Skin of body (tissue), 2 donors: ENCODE data around the gene RNU7-1. TPM values are rescaled to one million over a fixed set of nuclear protein-coding genes. Genes with fewer than 3 reads are reported as not detected.
A peak's percentile ranks its signal among the peaks of the same experiment; 100 is the strongest.
"Not testable (repeated sequence)": the region's sequence is repeated elsewhere in the genome, so short reads cannot be mapped to it uniquely, and the experiment has no call there.

ENCODE experiments used
- DNase-seq: peaks from one replicate; lab custom pipeline; 2025; lab: John Stamatoyannopoulos, UW
- total RNA-seq: library from RNA; depleted of rRNA; stranded (reverse); fragments of >200 nt; gene quantifications from one replicate; pipeline ENCODE4 v1.2.3, GENCODE V29; 2014

The RNU7-1 gene
- total RNA-seq: not detected

DNA sequence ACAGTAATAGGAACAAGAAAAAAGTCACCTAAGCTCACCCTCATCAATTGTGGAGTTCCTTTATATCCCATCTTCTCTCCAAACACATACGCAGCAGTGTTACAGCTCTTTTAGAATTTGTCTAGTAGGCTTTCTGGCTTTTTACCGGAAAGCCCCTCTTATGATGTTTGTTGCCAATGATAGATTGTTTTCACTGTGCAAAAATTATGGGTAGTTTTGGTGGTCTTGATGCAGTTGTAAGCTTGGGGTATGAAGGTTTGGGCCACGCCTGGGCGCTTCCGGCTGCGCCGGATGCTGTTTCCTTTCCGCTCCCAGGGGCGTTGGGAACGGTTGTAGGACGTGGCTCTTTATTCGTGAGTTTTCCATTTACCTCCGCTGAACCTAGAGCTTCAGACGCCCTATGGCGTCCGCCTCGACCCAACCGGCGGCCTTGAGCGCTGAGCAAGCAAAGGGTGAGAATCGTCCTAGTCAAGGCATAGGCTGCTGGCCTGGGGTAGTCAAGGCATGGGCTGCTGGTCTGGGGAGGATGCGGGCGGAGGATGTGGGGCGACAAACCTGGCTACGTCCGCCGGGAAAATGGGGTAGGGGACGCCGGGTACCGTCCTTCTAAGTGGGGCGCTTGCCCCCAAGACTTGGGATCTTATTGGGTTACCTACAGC is at the start of gene RNU7-1, which contains the start of gene C12orf57:
Gene RNU7-1 (plus strand): TSS at position 95 of the 659 bp plus-strand sequence.
Gene C12orf57 (plus strand): TSS at position 301 of the 659 bp plus-strand sequence. CDS start 100 bp downstream, at position 401.
- peak; percentile 98 for DNase-seq

DNA sequence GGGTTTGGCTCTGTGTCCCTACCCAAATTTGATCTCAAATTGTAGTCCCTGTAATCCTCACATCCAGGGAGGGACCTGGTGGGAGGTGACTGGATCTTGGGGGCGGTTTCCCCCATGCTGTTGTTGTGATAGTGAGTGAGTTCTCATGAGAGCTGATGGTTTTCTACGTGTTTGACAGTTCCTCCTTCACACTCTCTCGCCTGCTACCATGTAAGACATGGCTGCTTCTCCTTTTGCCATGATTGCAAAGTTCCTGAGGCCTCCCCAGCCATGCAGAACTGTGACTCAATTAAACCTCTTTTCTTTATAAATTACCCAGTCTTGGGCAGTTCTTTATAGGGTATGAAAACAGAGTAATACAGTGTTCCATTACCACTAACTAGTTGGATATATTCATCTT is 49.3 kb upstream of the RNU7-1 start:
- DNase-seq: no peak

DNA sequence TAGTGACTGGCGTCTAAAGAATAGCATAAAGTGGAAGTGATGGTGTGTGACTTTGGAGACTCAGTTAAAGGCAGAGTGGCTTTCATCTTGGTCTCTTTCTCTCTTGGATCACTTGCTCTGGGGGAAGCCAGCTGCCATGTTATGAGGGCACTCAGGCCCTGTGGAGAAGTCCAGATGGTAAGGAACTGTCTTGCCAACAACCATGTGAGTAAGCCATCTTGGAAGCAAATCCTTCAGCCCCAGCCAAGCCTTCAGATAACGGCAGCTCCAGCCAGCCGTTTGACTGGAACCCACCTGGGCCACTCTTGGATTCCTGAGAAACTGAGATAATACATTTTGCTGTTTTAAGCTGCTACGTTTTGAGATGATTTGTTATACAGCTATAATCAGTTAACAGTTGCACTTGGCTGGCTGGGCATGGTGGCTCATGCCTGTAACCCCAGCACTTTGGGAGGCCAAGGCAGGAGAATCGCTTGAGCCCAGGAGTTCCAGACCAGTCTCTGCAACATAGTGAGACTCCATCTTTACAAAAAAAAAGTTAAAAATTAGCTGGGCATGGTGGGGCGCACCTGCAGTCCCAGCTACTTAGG is 46.7 kb upstream of the RNU7-1 start:
- no peak for DNase-seq

DNA sequence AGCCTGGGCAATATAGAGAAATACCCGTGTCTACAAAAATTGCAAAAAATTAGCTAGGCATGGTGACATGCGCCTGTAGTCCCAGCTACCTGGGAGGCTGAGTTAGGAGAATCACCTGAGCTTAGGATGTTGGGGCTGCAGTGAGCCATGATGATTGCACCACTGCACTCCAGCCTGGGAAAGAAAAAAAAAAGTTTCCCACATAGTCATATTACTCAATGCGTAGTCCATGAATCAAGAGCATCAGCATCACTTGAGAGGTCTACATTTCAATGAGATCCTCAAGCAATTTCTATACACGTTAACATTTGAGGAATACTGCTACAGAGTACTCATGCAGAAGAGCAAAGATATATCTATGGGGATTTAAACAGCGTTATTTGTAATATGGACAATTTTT is 44.2 kb upstream of the RNU7-1 start:
- DNase-seq: no peak

DNA sequence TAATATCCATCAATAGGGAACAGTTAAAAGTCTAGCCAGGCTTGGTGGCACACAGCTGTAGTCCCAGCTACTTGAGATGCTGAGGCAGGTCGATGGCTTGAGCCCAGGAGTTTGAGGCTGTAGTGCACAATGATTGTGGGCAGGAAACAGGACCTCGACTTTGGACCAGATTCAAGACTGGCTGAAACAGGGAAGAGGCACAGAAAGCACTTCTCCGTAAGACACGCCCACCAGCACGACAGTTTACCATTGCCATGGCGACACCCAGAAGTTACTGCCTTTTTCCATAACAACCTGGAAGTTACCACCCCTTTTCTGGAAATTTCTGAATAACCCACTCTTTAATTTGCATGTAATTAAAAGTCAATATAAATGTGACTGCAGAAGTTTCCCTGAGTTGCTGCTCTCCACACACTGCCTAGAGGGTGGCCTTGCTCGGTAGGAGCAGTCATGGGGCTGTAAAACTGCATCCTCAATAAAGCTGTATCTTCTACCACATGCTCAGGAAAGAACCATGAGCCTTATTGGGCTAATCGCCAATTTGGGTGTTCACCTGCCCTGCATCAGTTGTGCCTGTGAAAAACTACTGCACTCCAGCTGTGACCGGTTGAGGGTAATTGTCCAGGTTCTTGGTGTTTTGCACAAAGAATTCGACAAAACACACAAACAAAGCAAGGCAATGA is 43.6 kb upstream of the RNU7-1 start:
- no peak for DNase-seq

DNA sequence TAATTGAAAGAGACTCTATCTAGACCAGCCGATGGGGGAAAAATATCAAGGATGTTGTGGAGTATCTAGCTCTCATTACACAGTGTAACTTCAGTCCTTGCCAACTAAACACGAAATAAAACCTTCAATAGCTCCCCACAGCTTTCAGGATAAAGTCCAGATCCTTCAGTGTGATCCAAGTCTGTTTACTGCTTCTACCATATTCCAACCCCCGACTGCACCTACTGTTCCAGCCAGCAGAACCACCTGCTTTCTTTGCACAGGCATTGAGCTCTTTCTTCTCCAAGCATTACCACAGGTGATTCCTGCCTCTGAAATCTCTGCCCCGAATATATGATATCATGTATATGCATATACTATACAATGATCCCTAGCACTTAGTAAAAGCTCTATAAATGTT is 41.2 kb upstream of the RNU7-1 start:
- DNase-seq: no peak

DNA sequence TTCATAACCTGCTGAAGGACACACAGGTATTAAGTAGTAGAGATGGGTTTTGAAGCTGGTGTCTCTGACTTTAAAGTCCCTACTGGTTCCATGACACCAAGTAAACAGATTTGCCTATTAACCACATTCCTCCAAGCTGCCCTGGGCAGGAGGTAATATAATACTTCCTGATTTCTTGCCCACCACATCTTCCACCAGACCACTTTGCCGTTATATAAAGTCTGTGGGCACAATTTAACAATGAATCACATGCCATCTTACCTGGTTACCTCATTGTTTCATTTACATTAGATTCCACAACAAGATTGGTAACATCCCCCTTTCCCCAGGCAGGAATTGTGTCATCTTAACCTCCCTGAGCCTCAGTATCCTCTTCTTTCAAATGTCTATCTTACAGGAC is 39.9 kb upstream of the RNU7-1 start:
- no peak for DNase-seq

DNA sequence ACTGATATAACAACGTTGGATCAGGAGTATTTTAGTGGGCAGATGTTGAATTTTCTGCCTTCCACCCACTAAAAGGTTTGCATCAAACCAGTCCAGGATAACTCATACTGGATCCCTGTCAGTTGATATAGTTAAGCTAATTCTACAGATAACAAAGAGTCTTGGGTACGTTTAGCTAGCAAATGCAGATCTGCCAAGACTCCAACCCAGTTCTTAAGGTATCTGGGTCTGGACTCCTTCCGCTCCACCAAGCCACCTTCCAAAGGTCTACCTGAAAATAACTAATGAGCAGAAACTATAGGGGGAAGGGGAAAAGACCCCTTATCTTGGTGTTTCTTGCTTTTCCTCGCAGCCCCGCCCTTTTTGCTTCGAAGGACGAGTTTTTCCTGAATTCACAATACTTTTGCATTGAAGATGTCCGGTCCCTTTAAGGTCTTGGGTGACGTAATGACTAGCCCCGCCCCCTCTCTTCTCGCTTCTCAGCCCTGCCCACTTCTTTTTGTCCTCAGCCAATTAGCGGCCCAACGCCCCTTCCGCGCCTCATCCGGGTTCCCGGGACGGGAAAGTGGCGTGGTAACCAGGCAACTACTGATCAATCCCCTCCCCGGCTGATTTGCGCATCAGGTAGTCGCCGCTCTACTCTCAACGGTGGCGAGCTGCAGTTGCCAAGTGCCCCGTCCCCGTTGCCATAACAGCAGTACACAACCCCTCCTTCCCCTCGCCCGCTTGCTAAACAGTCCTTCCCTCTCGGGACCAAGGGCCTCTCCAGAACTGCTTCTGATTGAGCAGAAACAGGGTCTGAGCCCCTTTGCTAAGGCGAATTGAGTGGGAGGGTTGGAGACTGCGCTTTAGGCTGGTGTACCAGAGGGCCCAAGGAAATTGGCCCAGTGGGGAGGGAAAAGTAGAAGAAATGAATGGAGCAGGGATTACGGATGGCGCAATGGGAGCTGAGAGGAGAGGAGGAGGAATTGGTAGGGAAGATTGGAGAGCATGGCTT is 39.0 kb upstream of the RNU7-1 start, which contains the start of gene LRRC23:
Gene LRRC23 (plus strand): TSS at position 543 of the 997 bp plus-strand sequence. CDS start 812 bp downstream, outside the sequence.
- peak; percentile 95 for DNase-seq

DNA sequence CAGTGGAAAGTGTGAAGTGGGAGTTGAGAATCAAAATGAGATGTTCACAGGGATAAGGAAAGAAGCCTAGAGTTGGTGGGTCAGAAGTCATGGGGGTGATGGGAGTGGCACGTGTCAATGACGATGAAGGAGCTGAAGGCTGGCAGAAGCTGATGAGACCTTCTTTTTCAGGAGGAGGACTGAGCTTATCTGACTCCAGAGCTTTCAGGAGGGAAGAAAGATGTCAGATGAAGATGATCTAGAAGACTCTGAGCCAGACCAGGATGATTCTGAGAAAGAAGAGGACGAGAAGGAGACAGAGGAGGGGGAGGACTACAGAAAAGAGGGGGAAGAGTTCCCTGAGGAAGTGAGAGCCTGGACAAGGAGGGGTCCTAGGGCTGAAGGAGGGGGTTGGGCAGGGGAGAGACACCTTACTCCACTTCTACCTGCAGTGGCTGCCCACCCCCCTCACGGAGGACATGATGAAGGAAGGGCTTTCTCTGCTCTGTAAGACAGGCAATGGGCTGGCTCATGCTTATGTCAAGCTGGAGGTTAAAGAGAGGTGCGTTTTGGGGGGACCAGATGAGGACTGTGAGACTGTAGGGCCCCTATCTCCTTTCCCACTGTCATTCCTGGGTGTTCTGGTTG is 38.1 kb upstream of the RNU7-1 start:
- DNase-seq: no peak

DNA sequence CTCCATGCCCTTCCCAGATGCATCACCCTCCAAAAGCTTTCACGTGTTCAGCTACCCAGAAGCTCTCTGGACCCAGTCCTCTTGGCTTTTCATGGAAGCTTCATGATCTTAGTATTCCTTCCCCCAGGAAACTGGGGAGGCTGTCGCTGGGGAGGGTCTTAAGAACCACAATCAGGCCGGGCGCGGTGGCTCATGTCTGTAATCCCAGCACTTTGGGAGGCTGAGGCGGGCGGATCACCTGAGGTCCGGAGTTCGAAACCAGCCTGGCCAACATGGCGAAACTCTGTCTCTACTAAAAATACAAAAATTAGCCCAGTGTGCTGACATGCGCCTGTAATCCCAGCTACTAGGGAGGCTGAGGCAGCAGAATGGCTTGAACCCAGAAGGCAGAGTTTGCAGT is 35.5 kb upstream of the RNU7-1 start:
- DNase-seq: not testable (repeated sequence)

DNA sequence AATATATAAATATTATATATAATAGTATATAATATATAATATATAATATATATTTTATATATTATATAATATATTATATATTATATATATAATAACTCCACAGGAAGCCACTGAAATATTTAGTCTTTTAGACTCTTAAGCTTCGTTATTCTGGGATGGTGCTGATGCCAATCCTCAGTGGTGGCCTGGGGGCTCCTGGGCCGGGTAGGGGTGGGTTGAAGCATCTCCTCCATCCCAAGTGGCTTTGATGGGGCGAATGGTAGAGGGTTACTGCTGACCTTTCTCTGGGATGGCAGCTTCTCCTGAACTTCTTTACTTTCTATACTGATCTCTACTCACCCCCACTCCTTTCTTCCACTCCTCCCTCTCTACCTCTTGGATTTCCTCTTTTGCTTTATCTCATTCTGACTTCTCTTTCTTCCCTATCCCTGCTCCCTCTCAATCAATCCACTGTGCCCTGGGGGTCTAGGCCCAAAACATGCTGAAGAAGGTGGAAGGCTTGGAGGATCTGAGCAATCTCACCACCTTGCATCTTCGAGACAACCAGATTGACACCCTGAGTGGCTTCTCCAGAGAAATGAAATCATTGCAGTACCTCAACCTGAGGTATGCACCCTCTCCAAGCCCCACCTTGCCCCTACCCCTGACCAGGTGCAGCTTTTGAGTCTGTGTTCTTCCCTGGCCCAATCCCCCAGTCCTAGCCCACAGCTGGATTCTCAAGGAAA is 34.0 kb upstream of the RNU7-1 start:
- no peak for DNase-seq

DNA sequence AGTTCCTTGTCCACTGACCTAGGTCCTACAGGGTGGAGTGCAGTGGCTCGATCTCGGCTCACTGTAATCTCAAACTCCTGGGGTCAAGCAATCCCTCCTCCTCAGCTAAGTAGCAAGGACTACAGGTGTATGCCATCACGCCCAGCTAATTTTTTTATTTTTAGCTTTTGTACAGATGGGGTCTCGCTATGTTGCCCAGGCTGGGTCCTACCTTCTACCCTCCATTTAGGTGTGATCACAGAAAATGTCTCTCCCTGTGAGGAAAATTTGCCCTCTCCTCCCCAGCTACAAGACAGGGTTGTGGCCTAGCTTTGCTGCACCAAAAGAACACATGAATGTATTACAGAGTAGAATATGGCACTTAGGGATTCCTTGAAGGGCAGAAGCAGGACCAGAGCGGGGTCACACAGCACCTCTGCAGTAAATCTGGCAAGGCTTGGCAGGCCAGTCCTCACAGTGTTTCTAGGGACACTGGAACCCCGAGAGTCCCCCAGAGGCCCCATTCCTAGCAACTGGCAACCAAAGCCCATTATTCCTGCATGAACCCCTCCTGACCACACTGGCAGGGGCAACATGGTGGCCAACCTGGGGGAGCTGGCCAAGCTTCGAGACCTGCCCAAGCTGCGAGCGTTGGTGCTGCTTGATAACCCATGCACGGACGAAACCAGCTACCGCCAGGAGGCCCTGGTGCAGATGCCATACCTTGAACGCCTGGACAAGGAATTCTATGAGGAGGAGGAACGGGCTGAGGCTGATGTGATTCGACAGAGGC is 31.3 kb upstream of the RNU7-1 start:
- no peak for DNase-seq

DNA sequence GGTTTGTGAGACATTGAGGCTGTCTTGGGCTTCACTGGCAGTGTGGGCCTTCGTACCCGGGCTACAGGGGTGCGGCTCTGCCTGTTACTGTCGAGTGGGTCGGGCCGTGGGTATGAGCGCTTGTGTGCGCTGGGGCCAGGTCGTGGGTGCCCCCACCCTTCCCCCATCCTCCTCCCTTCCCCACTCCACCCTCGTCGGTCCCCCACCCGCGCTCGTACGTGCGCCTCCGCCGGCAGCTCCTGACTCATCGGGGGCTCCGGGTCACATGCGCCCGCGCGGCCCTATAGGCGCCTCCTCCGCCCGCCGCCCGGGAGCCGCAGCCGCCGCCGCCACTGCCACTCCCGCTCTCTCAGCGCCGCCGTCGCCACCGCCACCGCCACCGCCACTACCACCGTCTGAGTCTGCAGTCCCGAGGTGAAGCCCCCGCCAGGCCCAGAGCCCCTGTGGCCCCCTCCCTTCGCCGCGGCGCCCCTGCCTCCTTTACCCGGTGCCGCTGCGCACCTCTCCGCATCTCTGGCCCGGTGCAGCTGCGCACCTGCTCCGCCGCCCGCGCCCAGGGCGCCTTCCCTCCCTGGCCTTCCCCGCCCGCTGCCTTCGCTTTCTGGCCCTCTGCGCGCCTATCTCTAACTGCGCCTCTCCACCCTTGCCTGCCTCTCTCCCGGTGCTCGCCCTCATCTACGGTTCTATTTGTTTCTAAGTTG is 29.2 kb upstream of the RNU7-1 start, which contains the start of gene ENO2:
Gene ENO2 (plus strand): TSS at position 335 of the 701 bp plus-strand sequence. CDS start 1,253 bp downstream, outside the sequence.
- peak; percentile 58 for DNase-seq

DNA sequence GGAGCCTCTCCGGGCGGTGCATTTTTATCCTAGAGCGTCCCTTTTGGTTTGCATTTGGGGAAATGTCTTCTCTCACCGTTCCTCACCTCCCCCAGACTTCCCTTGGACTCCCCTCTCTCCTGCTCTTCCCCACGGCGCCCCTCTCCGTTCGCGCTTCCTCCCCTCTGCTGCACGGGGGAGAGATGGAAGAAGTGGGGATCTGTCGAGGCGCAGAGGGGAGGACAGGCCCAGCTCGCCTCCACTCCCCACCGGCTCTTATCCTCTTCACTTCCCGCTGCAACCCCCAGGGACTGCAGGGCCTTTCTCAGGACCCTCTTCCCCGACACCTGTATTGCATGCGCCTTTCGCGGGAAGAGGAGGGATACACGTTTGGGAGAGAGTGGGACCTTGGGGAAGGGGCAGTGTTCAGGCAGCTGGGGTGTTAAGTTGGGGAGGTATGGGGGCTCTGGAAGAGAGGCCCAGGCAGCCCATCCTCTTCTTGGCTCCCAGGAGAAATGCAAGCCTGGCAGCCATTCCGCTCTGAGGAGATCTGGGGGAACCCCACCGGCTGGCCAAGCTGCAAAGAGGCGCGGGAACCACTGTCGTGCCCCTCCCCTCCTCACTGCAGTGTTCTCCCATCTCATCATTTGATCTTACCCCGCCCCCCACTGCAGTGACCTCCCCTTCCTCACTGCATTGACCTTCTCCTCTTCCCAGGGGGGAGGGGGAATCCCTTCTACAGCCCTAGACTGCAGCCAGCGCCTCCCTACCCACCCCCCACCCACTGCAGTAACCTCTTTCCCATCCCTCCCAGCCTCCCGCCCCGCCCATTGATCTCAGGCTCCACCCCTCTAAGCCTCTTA is 28.4 kb upstream of the RNU7-1 start:
- no peak for DNase-seq

DNA sequence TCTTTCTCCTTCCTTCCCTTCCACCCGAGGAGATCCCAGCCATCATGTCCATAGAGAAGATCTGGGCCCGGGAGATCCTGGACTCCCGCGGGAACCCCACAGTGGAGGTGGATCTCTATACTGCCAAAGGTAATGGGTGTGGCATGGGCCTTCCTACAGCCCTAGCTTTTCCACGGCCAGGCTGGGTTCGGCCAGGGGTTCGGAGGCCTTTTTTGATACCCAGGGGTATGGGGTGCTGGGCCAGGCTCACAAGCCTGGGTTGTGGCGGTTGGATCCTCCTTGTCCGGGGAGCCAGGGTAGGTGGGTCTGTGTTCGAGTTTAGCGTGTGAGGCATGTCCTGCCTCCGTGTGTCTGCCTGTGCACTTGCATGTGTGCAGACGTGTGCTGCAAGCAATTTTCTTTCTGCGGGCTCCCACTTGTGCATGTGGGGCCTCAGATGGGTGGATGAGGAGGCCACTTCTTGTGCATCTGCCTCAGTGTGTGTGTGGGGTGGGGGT is 27.8 kb upstream of the RNU7-1 start:
- DNase-seq: no peak

DNA sequence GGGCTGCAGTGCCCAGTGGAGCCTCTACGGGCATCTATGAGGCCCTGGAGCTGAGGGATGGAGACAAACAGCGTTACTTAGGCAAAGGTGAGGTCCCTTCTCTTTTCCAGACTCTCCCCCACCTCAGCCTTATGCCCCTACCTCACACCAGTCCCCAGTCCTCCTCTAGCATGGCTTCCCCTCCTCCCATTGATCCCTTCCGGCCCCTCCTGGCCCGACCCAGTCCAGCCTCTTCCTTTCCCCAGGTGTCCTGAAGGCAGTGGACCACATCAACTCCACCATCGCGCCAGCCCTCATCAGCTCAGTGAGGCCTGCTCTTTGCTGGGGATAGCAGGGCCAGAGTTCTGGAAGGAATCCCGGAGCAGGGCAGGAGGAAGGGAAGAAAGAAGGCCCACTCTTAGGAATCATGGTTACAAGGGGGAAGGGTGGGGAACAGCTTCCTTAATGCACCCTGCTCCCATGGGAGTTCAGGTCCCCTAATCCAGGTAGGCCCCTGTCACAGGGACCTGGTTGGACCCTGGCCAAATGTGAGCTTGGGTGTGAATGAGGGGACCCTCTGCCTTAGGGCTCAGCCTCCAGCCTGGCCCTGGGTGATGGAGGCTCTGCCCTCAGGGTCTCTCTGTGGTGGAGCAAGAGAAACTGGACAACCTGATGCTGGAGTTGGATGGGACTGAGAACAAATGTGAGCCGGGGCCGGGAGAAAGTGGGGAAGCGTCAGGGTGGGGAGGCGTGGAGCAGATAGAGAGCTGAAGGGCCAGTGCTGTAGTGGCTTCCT is 27.0 kb upstream of the RNU7-1 start:
- DNase-seq: no peak
